HG03175 (cell line): ENCODE measurements around the gene IP6K3.

Source experiments
- ATAC-seq: cut with Tn5 transposase; IDR thresholded peaks from one replicate; pipeline ENCODE4 v1.9.1; 2021; ENCODE audit warnings: mild to moderate bottlenecking, moderate library complexity; ENCODE audit not compliant: unreplicated experiment

IP6K3 gene

DNA sequence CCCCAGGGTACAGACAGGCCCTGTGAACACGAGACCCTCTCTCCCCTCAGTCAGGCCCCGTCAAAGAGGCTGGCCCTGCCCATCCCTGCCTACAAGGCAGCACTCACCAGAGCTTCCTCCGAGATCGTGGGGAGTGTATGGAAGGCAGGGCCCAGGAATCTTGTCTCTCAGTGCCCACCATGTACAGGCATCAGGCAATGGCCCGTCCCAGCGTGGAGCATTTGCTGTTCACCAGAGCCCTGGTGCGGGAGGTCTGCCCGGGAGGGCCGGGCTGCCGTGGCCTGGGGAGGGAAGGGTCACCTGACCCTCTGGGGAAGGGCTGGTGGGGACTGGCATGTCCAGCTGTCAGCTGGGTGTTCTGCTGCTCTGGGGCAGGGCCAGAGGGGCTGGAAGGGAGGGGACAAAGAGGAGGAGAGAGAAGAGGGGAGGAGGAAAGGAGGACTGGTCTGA lies at the start of gene IP6K3:
TSS of gene IP6K3 (minus strand) at position 255 of the 450 bp plus-strand sequence. CDS start 11,429 bp downstream, outside the sequence.
- no peak for ATAC-seq

GRCh38 chr6:33794910-33795623 lies 48.4 kb upstream of the IP6K3 start:
- no peak for ATAC-seq

DNA sequence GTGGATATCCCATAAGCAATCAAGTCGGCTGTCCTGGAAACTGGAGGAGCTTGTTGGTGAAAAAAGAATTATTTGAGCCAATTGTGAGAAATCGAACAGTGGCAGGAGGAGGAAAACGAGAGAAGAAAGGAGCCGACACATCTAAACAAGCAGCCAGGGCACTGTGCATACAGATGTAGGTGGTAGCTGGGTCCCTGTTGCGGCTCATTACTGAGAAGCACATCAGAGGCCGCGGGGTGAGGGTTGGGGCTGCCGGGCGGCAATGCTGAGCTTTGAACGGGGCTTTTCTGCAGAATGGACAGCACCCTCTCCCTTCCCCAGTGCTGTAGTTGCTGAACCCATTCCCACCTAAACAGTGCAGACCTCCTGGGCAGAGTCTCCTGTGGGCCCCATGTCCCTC lies 46.3 kb upstream of the IP6K3 start:
- no peak for ATAC-seq

DNA sequence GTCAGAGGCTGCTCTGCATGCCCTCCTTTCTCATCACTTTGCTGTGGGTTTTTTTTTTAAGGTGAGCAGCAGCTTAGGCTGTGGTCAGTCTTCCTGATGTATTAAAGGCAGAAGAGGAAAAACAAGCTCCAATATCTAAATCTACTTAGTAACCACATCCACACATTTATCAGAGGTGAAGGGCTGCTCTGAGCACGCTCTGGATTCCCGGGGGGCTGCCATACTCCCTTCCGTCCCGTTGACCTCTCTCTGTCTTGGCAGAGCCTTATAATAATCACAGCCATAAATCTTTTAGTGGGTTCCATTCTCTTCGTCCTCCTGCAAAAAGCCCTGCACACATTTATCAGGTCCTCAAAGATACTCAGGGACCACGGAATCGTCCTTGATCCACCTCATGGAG lies 44.9 kb upstream of the IP6K3 start:
- no peak for ATAC-seq

GRCh38 chr6:33790910-33791309 lies 44.2 kb upstream of the IP6K3 start:
- no peak for ATAC-seq

DNA sequence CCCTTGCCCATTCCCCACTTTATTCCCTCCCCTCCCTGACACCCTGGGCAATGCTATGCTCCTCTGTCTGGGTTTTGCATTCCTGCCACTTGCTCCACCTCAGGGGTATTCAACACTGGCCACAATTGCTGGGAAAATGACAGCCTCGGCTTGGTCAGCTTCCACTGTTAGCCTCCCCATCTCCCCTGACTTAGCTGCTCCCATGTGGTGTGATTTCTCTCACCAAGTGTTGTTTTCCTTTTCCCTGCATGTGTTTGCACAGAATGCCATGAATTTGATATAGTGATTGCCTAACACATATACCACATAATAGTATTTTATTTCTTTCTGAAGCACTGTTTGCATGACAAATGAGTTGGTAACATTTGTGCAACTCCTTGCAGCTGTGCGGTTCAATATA lies 43.7 kb upstream of the IP6K3 start:
- ATAC-seq: no peak

DNA sequence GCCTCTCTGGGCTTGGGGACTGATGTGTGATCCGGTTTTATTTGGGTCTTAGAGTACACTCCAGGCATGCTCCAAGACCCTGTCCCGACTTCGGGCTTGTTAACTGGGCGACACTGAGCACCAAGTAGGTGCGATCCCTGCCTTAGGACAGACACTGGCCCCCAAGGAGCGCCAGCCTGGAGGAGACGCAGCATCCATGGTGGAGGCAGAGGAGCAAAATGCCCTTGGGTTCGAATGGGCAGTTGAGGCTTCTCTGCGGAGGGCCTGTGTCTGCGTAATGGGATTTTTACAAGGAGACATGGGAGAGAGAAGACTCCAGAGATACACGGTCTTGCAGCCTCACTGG lies 42.8 kb upstream of the IP6K3 start:
- no peak for ATAC-seq

DNA sequence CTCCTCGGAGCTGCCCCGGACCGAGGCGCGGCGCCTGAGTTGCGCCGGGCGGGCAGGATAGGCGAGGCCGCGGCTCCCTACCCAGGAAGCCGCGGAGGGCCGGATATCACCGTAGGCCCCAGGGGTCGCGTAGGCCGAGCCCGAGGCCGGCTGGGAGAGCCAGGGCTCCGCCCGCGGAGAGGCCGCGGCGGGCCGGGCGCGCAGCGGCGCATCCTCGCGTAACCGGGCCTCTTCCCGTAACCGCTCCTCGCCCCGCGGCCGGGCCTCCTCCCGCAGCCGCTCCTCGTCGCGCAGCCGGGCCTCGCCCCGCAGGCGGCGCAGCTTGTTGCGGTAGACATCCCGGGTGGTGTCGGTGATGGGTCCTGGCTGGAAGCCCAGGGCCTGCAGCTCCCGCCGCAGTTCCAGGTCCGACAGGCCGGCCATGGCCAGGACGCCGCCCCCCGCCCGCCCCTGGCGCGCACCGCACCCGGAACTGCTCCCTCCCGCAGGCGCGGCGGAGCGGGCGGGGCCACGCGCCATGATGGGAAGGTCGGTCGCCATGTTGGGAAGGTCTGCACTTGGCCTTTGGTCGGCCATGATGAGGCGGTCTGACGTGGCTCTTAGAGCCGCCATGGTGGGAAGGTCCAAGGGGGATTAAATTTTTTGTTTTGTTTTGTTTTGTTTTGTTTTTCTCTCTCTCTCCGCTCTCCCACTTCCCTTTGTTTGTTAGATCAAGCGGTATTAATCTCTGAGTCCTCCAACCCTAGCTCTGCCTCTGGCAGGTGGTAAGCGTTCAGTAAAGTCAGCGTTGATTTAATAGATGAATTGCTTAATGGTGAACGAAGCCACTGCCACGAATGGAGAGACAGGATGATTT lies 42.2 kb upstream of the IP6K3 start, which contains the start of gene LEMD2:
TSS of gene LEMD2 (minus strand) at position 437 of the 856 bp plus-strand sequence. CDS start at position 423, 14 bp downstream.
- peak; percentile 79 for ATAC-seq

DNA sequence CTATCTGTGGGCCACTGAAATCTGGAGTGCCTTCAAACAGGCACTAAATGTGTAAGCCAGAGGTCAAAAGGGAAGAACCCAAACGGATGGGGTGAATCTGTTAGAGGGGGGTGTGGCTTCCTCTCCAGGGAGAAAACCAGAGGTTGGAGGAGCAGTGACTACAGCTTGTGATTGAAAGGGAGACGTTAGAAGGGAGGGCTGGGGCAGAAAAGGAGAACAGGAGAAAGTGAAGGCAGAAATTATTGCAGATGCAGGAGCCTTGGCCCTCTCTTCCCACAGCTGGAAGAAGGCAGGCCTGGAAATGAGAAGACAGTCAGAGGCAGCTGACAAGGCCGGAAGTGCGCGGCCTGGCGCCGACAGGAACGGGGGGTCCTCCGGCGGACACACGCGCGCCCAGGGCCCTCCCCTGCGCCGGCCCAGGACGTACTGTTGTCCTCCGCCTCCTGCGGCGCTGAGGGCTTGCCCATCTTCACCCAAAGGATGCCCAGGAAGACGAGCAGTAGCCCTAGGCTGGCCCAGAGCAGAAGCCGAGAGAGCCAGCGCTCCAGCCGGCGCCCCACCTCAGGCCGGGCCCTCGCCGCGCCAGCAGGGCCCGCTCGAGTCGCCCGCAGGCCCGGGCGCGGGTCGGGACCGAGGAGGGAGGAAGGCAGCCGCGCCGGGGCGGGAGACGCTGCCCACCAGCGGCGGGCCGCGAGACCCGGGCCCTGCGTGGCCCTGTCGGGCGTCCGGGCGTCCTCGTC lies 41.4 kb upstream of the IP6K3 start:
- peak; percentile 47 for ATAC-seq

DNA sequence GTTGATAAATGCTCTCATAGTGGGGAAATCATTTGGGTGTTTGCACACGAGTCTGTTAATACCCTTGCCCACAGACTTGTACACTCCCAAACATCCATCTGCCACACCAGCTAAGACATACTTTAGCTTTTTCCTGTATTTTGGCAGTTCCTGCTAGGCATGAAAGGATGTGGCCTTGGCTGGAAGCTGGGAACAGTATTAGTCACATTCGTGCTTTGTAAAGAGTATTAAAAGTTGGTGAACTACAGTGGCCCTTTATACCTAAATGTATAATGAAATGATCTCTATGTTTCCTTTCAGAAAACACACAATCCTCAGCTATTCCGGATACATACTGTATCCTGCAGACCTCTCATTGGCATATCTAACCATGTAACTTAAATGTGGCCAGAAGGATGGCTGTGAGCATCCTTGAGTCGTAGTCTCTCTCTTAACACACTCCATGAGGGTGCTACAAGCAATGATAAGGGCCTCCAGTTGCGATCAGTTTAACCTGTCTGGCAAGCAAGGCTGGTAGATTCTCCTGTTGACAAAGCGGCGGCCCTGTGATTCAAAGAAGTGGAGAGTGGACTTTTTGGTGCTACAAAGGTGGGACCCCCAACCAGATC lies 40.7 kb upstream of the IP6K3 start:
- no peak for ATAC-seq

GRCh38 chr6:33786736-33787135 lies 40.0 kb upstream of the IP6K3 start:
- no peak for ATAC-seq

- no peak for ATAC-seq
Measured at GRCh38 chr6:33785778-33786177, 39.1 kb upstream of the IP6K3 start.

GRCh38 chr6:33784787-33785186 lies 38.1 kb upstream of the IP6K3 start:
- ATAC-seq: no peak

- ATAC-seq: no peak
Measured at GRCh38 chr6:33783781-33784520, 37.2 kb upstream of the IP6K3 start.

DNA sequence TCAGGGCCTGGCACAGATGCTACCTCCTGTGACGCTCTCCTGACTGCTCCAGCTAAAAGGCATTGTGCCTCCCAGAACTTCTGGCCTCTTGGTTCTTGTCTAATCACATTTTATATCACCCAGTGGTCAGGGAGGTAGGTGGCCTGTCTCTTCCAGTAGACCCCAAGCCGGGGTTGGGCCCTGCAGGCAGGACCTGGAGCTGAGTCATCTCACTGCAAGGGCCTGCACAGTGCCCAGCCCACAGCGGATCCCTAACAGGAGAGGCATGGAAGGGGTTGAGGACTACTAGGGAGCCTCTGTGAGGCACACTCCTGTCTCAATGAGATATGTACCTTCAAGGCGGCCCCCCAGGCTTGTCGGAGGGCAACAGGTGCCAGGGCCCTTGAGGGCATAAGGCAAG lies 35.9 kb upstream of the IP6K3 start:
- ATAC-seq: no peak

GRCh38 chr6:33781131-33781975 lies 34.6 kb upstream of the IP6K3 start:
- no peak for ATAC-seq

GRCh38 chr6:33779895-33780294 lies 33.2 kb upstream of the IP6K3 start:
- no peak for ATAC-seq

DNA sequence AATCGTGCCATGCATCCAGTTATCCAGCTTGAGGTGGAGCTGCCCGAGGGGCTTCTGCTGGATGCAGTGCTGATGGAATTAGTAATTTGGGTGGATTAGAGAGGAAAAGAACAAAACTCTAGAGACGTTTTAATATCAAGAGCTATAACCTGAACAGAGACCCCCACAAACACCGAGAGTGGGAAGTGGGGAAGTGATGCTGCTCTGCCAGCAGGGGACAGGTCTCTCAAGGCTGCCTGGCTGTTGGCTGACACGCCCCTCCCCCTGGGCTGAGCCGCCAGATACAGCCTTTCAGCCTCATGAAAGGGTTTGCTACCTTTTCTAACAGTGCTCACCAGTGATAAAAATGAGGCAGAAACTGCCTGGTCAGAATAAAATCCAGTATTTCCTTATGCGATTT lies 32.6 kb upstream of the IP6K3 start:
- ATAC-seq: no peak

GRCh38 chr6:33778444-33779121 lies 31.9 kb upstream of the IP6K3 start:
- ATAC-seq: no peak
